Measurements from ENCODE around the gene MAML2.

MAML2 gene

GRCh38 chr11:96230686-96231085 is 112.3 kb downstream of the MAML2 start:
- no peak for DNase-seq

GRCh38 chr11:96229354-96229977 is 113.5 kb downstream of the MAML2 start:
- DNase-seq = no peak

GRCh38 chr11:96228910-96229309 is 114.1 kb downstream of the MAML2 start:
- no peak for DNase-seq

- DNase-seq = no peak
These were observed 114.5 kb downstream of the MAML2 start for GRCh38 chr11:96228473-96228891.

DNA sequence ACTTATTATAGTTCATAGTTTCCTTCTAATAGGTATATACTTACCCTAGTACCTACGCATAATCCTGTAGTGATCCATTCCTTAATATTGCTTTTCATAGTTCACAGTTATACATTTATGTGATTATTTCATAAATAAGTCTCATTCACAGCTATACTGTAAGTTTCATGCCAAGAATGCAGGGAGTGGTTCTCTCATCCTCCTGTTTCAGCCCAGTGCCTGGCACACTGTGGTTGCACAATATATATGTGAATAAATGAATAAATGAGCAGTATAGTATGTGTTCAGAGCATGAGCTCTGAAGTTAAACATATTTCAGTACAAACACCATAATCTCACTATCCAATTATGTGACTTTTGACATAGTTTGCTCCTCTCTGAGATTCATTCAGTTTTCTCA is 115.8 kb downstream of the MAML2 start:
- no peak for DNase-seq

DNA sequence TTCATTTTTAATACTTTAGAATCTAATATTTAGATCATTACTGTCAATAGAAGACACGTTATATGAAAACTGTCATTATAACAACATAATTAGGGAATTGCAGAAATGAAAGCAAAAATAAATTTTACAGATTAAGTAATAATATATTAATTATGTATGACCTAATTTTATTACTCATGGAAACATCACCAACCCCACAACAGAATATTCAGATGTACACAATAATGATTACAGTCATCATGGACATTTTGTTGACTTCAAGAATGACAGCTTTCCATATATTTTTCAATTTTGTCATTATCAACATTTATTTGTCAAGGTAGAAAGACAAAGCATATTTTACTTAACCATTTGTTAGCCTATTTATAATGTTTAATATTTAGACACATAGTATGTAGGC is 119.9 kb downstream of the MAML2 start:
- DNase-seq = no peak

DNA sequence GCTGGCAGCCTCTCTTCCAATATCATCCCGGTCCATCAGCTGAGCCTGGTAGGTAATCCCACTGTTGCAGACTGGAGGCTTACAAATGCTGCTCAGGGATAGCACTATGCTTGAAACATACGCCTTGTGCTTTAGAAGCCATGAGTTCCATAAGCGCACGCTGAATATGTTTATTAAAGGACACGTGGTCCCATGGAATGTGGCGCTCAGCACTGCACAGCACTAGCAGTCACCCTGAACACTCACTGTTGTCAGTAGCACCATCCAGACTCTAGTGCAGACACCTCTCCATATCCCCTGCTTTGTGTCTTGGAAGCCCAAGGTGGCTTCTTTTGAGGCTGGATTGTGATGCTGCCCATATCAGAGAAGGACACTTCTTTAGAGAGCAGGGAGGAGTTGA is 120.9 kb downstream of the MAML2 start:
- no peak for DNase-seq

- DNase-seq = no peak
These were observed 121.5 kb downstream of the MAML2 start for GRCh38 chr11:96221244-96222070.

GRCh38 chr11:96219981-96220623 is 122.9 kb downstream of the MAML2 start:
- DNase-seq = no peak

- DNase-seq = no peak
These were observed 124.1 kb downstream of the MAML2 start for GRCh38 chr11:96218901-96219300.

DNA sequence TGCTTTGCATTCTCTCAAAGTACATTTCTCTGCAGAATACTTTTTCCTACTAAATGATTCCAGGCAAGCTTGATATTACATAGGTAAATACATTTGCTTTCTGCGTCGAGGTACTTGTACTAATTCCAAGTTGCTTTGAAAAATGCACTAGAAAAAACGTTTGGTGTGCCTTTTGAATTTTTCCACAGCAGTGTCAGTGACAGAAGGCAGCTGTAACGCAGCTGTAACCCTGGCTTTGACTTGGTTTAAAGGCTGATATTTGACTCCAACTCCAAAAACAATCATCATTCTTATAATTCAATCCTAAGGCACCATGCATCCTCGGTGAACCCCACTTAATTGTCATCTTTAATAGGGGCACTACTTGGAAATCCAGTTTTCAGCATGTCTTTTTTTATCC is 125.0 kb downstream of the MAML2 start:
- DNase-seq = no peak

GRCh38 chr11:96217206-96217605 is 125.8 kb downstream of the MAML2 start:
- no peak for DNase-seq

GRCh38 chr11:96215826-96216225 is 127.2 kb downstream of the MAML2 start:
- DNase-seq = no peak

GRCh38 chr11:96215110-96215782 is 127.7 kb downstream of the MAML2 start:
- no peak for DNase-seq

- no peak for DNase-seq
These were observed 128.3 kb downstream of the MAML2 start for GRCh38 chr11:96214777-96215109.

DNA sequence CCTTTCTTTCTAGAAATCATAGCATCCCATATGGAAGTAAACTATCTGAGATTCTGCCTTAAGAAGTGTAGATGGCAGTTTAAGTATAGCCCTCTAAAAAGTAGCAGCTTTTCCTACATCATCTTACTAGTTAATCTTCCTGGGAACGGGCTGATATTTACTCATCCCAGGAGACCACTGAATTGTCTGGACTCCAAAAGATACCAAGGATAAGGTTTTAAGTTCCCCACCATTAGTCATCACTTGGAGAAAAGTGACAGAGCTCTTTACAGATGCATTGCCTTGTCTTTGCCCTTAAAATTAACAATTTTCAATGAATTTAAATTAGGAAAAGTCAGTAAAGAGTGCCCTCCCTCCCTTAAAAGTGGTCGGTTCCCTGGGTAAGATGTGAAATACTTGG is 129.5 kb downstream of the MAML2 start:
- DNase-seq = no peak

DNA sequence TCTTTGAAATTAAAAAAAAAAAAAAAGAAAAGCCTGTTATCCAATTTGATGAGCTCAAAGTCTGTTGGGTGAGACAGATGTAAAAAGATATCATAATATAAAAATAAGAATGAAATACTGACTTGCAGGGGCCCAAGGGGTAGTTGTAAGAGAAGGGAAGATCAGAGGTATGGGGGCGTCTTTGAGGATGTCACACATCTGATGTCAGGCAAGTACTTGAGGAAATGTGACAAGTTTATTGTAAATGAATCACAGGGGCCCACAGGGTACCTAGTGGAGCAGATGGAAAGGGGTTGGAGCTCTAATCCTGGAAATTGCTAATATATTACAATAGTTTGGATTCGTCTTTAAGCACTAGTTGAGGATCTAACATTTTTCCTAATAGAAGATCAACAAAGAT is 131.6 kb downstream of the MAML2 start:
- DNase-seq = no peak

DNA sequence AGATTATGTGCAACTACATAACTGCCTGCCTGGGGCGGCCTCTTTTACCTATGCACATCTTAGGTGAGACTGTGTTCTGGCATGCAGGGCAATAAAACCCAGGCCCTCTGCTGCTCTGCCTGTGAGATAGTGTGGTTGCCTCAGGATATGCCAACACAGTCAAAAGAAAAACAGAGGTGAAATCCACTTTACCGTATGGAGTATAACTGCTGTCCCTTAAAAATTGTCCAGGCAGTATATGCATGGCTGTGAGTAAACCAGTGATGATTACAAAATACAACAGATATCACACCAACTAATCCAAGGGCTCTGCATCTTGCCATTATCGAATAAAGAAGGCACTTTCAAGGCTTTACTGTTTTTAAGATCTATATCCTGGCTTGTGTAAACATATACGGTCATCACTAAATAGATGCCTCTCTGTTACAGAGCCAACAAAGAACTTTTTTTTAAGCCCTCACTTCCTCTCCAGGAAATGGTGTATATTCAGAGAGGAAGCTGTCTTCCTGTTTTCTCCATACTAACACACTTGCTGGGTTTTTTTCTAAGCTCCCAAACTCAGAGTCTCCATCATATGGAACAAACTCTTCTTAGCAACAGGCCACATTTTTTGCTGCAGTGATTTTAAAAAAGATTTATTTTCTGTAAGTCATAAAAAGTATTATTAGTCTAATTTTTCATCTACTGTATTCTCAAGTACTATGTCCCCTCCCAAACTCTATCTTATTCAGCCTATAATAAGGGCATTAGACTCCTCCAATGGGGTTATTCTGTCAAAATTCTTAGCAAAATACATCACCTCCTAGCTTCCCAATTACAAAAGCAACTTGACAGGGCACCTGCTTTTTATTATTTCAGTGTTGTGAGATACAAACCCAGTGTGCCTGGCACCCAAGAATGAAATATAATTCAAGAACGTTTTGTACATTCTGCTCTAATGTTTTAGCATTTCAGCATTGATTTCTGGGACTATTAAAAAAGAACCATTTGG is 135.2 kb downstream of the MAML2 start:
- DNase-seq = no peak

DNA sequence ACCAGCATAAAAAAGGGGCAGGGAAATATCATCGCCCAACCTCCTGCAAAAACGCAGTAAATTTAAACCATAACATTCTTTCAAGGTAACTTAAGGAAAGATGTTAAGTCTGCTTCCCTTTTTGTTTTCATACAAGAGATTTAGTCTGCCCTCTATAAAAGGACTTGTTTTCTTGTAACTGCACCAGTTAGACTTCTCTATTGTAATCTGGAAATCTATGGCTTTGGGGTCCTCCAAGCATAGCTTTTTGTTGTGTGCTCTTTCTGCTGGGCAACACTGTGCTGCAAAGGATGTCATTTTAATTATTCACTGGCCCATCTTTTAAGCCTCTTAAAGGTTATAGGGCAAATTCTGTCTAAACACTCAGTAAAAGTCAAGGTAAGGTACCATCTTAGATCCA is 136.0 kb downstream of the MAML2 start:
- DNase-seq = no peak

GRCh38 chr11:96205460-96205809 is 137.6 kb downstream of the MAML2 start:
- DNase-seq = no peak

DNA sequence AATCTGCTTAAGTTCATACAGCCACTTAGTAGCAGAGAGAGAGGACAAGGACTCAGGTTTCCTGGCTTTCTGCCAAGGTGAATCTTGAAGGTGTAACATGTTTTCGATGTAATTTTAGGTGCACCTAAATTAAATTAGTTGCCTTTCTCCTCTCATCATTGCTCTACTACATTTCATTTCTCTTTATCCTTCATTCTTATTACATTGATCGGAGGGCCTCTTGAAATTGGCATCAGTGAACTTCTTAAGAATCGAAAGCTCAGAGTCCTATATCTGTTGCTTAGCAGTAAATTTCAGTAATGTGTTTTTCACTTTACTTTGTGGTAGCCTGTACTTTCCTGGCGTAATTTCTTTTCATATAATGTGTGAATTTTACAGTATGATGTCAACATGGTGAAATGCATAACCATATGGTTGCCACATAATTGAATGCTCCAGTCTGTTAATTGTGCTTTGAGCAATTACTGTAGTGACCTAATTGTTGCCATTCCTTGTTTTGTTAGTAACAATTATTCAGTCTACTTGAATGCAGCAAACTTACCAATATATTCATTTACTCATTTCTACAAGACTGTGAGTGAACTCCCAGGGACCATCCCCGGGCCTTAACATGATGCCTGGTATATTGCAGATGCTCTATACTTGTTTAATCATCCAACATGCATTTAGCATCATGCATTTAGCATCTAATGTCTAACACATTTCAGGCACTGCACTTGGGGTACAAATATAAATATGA is 138.1 kb downstream of the MAML2 start:
- peak; percentile 37 for DNase-seq

DNA sequence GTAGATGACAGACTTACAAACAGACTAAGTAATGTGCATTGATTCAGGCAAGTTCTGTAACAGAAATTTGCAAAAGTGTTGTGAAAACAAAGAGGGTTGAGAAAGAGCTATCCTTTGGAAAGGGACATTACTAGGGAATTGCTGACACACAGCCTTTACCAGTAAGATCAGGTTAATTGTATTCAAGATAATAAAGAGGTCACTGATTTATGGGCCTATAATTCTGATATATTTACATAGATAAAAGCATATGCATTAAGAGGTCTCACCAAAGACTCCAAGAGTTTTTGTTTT is 138.7 kb downstream of the MAML2 start:
- DNase-seq = no peak

All from NCI-H1105 treated with DMSO at 0.1 percent for 48 hours (cell line).